Measurements from ENCODE around the gene EPHB1.

- TF ChIP-seq CTCF (IDR thresholded peaks at IDR 0.05) (no peak), POLR2A (IDR thresholded peaks at IDR 0.05) (no peak)
Observed at GRCh38 chr3:135018149-135018923, 223.3 kb downstream of the EPHB1 start.

All from esophagus squamous epithelium (tissue), 4 donors.